ENCODE measurements around the gene LBP. TPM values are rescaled to one million over a fixed set of nuclear protein-coding genes. Genes with fewer than 3 reads are reported as not detected.

LBP gene
- total and polyA plus RNA-seq, 10 of the 15 experiments (the other 5 are each of a cell fraction or from before 2014, with no cell fraction given): 0.04 to 0.10 TPM; not detected in 8

GRCh38 chr20:38405132-38405531 is 58.9 kb downstream of the LBP start:
- Histone ChIP-seq H3K36me3 (ENCODE audit: control insufficient read depth in 2 of 2, insufficient read depth in 2 of 2, low read length in 1 of 2) (no peaks in the 10 kb centered on the region; a peak in 1 of 4 replicates), H2AFZ (ENCODE audit: control insufficient read depth, low read depth, low read length) (no peak overlapping the region), H3K79me2 (ENCODE audit: control insufficient read depth, insufficient read depth, low read length) (no peaks in the 10 kb centered on the region), H3K27me3 (replicated peaks in 1 of 2; ENCODE audit: control insufficient read depth in 2 of 2, insufficient read depth in 2 of 2, low read length in 1 of 2) (no peaks in the 10 kb centered on the region), H3K4me2 (ENCODE audit: control insufficient read depth, insufficient read depth) (no peak overlapping the region), H4K20me1 (ENCODE audit: control insufficient read depth, insufficient read depth) (no peaks in the 10 kb centered on the region), H3K9ac (ENCODE audit: control insufficient read depth, insufficient read depth, low read length) (no peak overlapping the region), H3K27ac (ENCODE audit: control insufficient read depth, insufficient read depth) (no peak overlapping the region), H3K4me1 (ENCODE audit: control insufficient read depth, insufficient read depth, low read length) (no peaks in the 10 kb centered on the region), H3K9me3 (replicated peaks; ENCODE audit: control insufficient read depth, insufficient read depth, low read length) (no peaks in the 10 kb centered on the region), H3K4me3 (no peak overlapping the region)
- WGBS (ENCODE audit: insufficient coverage, insufficient replicate concordance, low lambda C conversion rate, missing lambda C conversion rate): 76% methylated on average over 2 of the region's 2 CpGs
- ChIA-PET CTCF (interaction anchor here (0.8 to 1.5 kb wide), 4 partner anchors 67 to 332 kb away, joined by 3 read pairs; no protein-coding TSS in a partner anchor), POLR2A (no interaction called here), SMC1A (ENCODE audit: uncharacterized antibody, unreplicated experiment) (no interaction called here), RAD21 (ENCODE audit: unreplicated experiment) (no interaction called here)
- intact Hi-C loops (cut with micrococcal nuclease; ENCODE audit: unreplicated experiment) (loop anchor here (5.0 kb wide), 1 partner anchor 173 kb away; no protein-coding TSS in a partner anchor), in situ Hi-C loops (cut with MboI) (no loop called here)
- no peak for FAIRE-seq
- BruUV-seq (replicated peaks): no TSS peak
- no peak for ATAC-seq
- no peak for TF ChIP-seq HSF1 (IDR thresholded peaks at IDR 0.05; ENCODE audit: low read depth, low read length)
- no peak for TF ChIP-seq RUNX3 (IDR thresholded peaks at IDR 0.05; ENCODE audit: low read length)
- no peak for TF ChIP-seq MTA2 (IDR thresholded peaks at IDR 0.05; ENCODE audit: low read depth)
- no peak for TF ChIP-seq ZNF274 (IDR thresholded peaks at IDR 0.05; ENCODE audit: insufficient read depth, insufficient read length)
- TF ChIP-seq MEF2B (IDR thresholded peaks at IDR 0.05; ENCODE audit: partially characterized antibody, poor library complexity, severe bottlenecking): no peak
- no peak for TF ChIP-seq MTA3 (IDR thresholded peaks at IDR 0.05; ENCODE audit: borderline replicate concordance, low read length)
- TF ChIP-seq MAX (IDR thresholded peaks at IDR 0.05; ENCODE audit: low read depth, low read length): no peak
- no peak for TF ChIP-seq SP1 (IDR thresholded peaks at IDR 0.05; ENCODE audit: low read depth, low read length)
- DNase-seq (ENCODE audit: low read depth, low spot score): no peak

Measured in GM12878 (cell line).